SK-N-SH (cell line): Measurements from ENCODE around the gene GNAS-AS1.

Experiments
- FOXJ3 ChIP-seq: sonication (generic); formaldehyde crosslinking; IDR thresholded peaks from 2 replicates; pipeline ENCODE4 v1.5.1; 2020; ENCODE audit warnings: mild to moderate bottlenecking, missing genetic modification reagents
- JUND ChIP-seq: IDR thresholded peaks from 2 replicates; pipeline ENCODE4 v1.4.0; 2012
- POLR2AphosphoS5 ChIP-seq: IDR thresholded peaks from 2 replicates; pipeline ENCODE4 v1.6.1; 2012; ENCODE audit warnings: low read depth, low read length
- RCOR1 ChIP-seq: fragments of 150-350 bp; IDR thresholded peaks from 2 replicates; pipeline ENCODE4 v1.6.1; 2017; ENCODE audit warnings: antibody characterized with exemption, low read length
- TAF1 ChIP-seq: IDR thresholded peaks from 2 replicates; pipeline ENCODE4 v1.6.1; 2012; ENCODE audit warnings: low read depth, mild to moderate bottlenecking, low read length, moderate library complexity, borderline replicate concordance
- TF ChIP-seq, protein P1 (sequence below): fragments of 200-600 bp; sonication (generic); IDR thresholded peaks from 2 replicates; pipeline ENCODE4 v1.6.1; 2017; ENCODE audit warnings: antibody characterized with exemption, mild to moderate bottlenecking, moderate library complexity

DNA sequence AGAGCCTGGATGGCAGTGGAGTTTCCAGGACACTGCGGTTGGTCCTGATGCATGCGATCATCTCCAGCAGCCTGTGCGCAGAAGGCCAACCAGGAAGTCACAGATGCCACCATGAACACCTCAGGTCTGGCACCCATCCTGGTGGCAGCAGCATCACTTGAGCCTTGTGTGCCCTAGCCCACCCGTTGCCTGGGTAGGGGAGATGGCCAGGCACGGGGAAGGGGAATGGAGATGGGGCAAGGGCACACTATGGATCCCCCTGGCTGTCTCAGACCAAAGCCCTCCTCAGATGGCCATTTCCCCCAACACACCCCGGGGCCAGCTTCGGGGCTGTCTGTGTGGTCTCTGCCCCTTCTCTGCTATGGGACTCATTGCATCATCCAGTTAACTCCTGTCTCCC lies 58.3 kb downstream of the GNAS-AS1 start:
- TF ChIP-seq, protein P1, sequence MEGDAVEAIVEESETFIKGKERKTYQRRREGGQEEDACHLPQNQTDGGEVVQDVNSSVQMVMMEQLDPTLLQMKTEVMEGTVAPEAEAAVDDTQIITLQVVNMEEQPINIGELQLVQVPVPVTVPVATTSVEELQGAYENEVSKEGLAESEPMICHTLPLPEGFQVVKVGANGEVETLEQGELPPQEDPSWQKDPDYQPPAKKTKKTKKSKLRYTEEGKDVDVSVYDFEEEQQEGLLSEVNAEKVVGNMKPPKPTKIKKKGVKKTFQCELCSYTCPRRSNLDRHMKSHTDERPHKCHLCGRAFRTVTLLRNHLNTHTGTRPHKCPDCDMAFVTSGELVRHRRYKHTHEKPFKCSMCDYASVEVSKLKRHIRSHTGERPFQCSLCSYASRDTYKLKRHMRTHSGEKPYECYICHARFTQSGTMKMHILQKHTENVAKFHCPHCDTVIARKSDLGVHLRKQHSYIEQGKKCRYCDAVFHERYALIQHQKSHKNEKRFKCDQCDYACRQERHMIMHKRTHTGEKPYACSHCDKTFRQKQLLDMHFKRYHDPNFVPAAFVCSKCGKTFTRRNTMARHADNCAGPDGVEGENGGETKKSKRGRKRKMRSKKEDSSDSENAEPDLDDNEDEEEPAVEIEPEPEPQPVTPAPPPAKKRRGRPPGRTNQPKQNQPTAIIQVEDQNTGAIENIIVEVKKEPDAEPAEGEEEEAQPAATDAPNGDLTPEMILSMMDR, result no peak
- no peak for TF ChIP-seq RCOR1
- TF ChIP-seq TAF1, result no peak
- TF ChIP-seq FOXJ3 (CRISPR knock-in tag), result no peak
- TF ChIP-seq JUND, result no peak
- no peak for TF ChIP-seq POLR2AphosphoS5
